Muscle of arm (tissue), 12 donors: Measurements from ENCODE around the gene GRIN3A. TPM values are rescaled to one million over a fixed set of nuclear protein-coding genes. Genes with fewer than 3 reads are reported as not detected.

Source experiments
- DNase-seq: peaks from one replicate; pipeline ENCODE4 v3.0.0-alpha.2; 2013
- polyA plus RNA-seq, 12 donors: library from polyadenylated mRNA; unstranded; fragments of 120-200 nt; gene quantifications; one replicate each; pipeline ENCODE4 v1.2.1, GENCODE V29; 2013; ENCODE audit not compliant: insufficient read length in 12 of 12

GRIN3A gene
- polyA plus RNA-seq, 12 donors: 0.49 to 2.2 (median 0.84) TPM; not detected in 2

GRCh38 chr9:101706261-101706798, 32.1 kb downstream of the GRIN3A start:
- DNase-seq: no peak

- DNase-seq: no peak
These were observed 33.2 kb downstream of the GRIN3A start for GRCh38 chr9:101705135-101705661.

DNA sequence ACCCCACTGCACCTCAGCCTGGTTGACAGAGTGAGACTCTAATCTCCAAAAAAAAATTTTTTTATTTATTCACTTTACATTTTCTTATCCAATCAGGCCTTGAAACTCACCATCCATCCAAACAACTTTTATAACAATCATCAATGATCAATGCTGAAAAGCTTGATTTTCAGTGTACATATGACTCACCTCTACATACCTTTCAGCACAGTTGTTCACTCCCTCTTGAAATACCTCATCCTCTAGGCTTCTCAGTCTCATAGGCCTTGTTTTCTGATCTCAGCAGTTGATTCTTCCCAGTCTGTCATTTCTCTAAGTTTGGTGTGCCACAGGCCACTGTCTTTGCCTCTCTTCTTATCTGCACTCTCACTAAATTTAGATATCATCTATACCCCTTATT, 36.2 kb downstream of the GRIN3A start:
- no peak for DNase-seq

- no peak for DNase-seq
These were observed 44.7 kb downstream of the GRIN3A start for GRCh38 chr9:101693546-101694336.

GRCh38 chr9:101691657-101692056, 46.8 kb downstream of the GRIN3A start:
- DNase-seq: no peak

GRCh38 chr9:101689039-101689438, 49.4 kb downstream of the GRIN3A start:
- no peak for DNase-seq

- DNase-seq: no peak
These were observed 53.8 kb downstream of the GRIN3A start for GRCh38 chr9:101684665-101685064.

DNA sequence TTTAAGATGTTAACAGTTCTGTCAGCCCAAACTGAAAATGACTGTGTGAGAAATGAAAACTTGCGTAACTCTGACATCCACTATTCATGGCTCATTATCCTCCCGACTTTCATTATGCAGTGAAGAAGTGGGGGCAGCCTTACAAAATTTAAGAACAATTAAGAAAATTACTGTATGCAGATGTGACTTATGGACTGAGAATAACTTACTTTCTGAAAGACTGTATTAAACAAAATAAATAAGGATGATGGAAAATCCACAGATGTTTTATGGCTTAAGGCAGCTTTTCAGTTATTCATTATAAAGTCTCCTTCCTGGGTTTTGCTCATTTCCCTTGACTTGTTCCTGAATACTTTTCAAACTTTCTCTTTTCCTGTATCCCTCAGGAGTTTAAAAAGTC, 55.2 kb downstream of the GRIN3A start:
- no peak for DNase-seq

- DNase-seq: no peak
These were observed 60.6 kb downstream of the GRIN3A start for GRCh38 chr9:101677861-101678260.

DNA sequence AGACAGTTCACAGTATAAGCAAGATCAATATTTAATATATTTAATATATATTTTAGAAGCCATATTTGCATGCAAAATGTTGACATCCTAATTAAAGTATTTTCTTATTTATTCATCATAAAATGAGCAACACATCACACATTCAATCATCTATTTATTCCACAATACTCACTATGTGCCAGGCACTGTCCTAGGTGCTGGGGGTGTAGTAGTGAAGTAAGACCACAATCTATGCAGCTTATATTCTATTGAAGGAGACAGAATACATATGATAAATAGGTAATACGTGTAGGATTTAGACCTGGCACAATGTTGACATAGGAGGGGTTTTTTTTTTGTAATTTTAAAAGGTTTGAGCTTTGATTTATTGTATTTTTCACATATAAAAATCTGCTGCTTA, 63.1 kb downstream of the GRIN3A start:
- DNase-seq: no peak

DNA sequence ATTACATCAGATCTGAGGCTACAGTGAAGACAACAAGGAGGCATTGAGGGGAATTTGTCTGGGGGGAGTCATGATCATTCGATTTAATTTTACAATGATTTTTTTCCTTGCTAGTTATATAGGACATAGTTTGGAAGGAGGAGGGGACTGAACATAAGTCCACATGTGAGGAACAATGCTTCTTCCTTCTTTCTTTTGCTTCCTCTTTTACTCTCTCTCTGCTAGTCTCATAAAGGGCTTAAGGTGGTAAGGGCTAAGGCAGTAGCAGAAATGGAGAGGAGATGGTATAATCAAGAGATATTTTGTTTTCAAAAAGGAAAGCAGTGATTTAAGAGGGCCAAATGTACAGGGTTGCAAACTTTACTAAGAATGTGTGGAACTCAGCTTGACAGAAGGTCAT, 64.3 kb downstream of the GRIN3A start:
- DNase-seq: no peak

GRCh38 chr9:101673642-101674041, 64.8 kb downstream of the GRIN3A start:
- no peak for DNase-seq

- peak; percentile 64 for DNase-seq
These were observed 66.9 kb downstream of the GRIN3A start for GRCh38 chr9:101671567-101671966.

DNA sequence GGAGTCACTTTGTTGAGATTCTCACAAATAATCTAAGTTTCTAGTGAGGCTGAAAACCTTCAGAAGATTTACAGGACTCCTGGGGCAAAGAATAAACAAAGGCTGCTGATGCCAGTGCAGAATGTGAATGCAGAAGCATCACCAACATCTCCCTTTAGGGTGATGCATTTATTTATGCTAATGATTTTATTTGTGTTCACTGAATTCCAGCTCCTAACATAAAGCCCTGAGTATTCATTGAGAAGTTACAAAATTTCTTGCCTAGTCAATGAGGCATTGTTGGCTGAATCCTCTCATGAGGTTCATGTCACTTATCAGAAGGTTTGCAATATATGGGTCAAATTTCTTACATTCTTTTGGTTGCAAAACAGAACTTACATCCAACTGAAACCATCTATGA, 70.0 kb downstream of the GRIN3A start:
- no peak for DNase-seq

DNA sequence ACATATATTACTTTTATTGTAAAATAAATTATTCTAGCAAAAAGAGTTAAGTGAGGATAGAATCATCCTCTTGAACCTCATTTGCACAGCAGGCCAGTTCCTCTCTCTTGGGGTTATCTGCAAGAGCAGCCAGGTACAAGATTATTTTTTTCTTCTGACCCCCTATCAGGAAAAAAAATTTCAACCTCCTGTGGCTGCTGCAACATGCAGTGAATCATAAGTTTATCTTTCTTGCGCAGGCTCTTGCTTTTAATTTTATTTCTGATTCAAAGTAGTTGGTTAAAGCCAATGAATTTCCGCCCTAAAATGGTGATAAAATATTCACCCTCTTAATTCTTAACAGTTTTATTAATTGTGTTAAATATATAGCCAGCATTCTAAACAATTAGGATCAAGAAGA, 74.0 kb downstream of the GRIN3A start:
- DNase-seq: no peak

GRCh38 chr9:101652601-101653175, 85.8 kb downstream of the GRIN3A start:
- peak; percentile 50 for DNase-seq

- no peak for DNase-seq
These were observed 88.3 kb downstream of the GRIN3A start for GRCh38 chr9:101650142-101650541.

DNA sequence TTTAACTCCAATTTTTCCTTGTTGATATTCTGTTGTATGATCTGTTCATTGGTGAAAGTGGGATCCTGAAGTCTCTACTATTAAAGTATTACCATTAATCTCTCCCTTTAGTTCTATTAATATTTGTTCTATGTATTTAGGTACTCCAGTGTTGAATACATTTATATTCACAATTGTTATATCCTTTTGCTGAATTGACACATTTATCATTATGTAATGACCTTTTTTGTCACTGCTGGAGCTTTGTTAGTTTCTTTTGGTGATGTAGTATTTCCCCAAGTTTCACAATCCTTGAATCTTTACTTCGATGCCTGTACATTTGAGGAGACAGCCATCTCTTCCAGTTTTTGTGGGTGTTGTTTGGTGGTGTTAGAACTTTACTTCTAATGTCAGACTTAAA, 90.0 kb downstream of the GRIN3A start:
- no peak for DNase-seq

DNA sequence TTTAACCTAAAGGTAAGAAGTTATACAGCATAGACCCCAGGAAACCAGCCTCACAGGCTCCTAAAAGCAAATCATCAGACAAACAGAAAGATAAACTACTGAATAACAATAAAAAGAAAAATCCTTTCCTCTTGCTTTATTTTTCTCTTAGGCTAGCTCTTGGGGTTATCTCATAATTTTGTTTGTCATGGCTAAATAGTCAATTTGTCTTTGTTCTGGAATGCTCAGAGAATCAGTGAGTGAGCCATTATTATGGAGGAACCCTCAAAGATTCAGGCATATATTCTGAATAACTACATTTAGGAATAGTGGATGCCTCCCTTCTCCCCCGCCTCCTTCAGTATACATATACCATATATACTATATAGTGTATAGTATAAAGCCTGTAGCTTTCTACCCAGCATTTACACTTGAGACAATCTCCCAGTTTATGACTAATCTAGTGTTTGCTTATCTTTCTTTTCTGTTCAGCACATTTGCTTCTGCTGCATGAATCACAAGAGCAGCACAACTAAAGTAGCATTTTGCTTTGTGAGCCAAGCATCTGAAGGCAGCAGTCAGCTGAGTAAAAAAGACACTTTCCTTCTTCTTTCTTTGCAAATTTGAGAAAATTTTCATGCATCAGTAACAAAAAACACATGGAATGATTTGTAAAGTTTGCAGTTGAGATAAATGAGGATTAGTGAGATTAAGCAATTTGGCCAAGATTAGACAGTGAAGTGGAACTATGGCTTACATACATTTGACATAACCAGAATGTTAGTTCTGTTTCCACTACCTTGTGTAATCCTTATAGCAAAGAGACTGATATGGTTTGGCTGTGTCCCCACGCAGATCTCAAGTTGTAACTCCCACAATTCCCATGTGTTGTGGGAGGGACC, 98.4 kb downstream of the GRIN3A start:
- no peak for DNase-seq

- DNase-seq: no peak
These were observed 99.1 kb downstream of the GRIN3A start for GRCh38 chr9:101639311-101639710.

GRCh38 chr9:101636247-101636646, 102.2 kb downstream of the GRIN3A start:
- no peak for DNase-seq

DNA sequence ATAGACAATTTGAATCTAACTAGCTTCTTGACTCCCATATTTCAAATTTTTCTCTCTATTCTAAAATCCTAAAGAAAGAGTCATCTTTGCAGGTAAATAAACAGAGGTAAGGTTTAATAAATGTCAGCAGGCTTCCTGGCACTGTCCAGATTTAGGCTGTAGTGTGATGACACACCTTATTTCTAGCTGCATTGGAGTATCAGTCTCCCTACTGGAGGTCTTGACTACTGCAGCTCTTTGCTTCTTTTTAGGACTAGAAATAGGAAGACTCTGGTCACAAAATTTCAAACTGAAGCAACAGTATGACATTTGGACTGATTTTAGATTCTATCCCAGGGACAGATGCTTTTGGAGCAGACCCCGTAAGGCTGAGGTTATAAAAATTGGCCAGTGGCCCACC, 103.0 kb downstream of the GRIN3A start:
- no peak for DNase-seq
